Measurements from ENCODE around the gene CAPZB.

GRCh38 chr1:19515201-19515600 is 29.9 kb upstream of the CAPZB start:
- TF ChIP-seq, protein P1, sequence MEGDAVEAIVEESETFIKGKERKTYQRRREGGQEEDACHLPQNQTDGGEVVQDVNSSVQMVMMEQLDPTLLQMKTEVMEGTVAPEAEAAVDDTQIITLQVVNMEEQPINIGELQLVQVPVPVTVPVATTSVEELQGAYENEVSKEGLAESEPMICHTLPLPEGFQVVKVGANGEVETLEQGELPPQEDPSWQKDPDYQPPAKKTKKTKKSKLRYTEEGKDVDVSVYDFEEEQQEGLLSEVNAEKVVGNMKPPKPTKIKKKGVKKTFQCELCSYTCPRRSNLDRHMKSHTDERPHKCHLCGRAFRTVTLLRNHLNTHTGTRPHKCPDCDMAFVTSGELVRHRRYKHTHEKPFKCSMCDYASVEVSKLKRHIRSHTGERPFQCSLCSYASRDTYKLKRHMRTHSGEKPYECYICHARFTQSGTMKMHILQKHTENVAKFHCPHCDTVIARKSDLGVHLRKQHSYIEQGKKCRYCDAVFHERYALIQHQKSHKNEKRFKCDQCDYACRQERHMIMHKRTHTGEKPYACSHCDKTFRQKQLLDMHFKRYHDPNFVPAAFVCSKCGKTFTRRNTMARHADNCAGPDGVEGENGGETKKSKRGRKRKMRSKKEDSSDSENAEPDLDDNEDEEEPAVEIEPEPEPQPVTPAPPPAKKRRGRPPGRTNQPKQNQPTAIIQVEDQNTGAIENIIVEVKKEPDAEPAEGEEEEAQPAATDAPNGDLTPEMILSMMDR (IDR thresholded peaks at IDR 0.05; ENCODE audit: insufficient read depth, low read length) = no peak
- TF ChIP-seq, protein P2, sequence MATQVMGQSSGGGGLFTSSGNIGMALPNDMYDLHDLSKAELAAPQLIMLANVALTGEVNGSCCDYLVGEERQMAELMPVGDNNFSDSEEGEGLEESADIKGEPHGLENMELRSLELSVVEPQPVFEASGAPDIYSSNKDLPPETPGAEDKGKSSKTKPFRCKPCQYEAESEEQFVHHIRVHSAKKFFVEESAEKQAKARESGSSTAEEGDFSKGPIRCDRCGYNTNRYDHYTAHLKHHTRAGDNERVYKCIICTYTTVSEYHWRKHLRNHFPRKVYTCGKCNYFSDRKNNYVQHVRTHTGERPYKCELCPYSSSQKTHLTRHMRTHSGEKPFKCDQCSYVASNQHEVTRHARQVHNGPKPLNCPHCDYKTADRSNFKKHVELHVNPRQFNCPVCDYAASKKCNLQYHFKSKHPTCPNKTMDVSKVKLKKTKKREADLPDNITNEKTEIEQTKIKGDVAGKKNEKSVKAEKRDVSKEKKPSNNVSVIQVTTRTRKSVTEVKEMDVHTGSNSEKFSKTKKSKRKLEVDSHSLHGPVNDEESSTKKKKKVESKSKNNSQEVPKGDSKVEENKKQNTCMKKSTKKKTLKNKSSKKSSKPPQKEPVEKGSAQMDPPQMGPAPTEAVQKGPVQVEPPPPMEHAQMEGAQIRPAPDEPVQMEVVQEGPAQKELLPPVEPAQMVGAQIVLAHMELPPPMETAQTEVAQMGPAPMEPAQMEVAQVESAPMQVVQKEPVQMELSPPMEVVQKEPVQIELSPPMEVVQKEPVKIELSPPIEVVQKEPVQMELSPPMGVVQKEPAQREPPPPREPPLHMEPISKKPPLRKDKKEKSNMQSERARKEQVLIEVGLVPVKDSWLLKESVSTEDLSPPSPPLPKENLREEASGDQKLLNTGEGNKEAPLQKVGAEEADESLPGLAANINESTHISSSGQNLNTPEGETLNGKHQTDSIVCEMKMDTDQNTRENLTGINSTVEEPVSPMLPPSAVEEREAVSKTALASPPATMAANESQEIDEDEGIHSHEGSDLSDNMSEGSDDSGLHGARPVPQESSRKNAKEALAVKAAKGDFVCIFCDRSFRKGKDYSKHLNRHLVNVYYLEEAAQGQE (IDR thresholded peaks at IDR 0.05; ENCODE audit: insufficient replicate concordance, low read depth) = no peak
